Mesendoderm (in vitro differentiated cells): Measurements from ENCODE around the gene SCYL3.
"Not testable (repeated sequence)": the region's sequence is repeated elsewhere in the genome, so short reads cannot be mapped to it uniquely, and the experiment has no call there.

Experiments
- DNase-seq: peaks from one replicate; pipeline ENCODE4 v3.0.0; 2013
- H2AK5ac ChIP-seq: 2 replicates; pipeline ENCODE4 v1.6.1; 2013; ENCODE audit warnings: low read length, inconsistent platforms
- H2BK120ac ChIP-seq: 2 replicates; pipeline ENCODE4 v1.6.1; 2013; ENCODE audit warnings: low read depth, mild to moderate bottlenecking, low read length, moderate library complexity, mixed read lengths
- H2BK15ac ChIP-seq: replicated peaks from 2 replicates; pipeline ENCODE4 v1.6.1; 2013; ENCODE audit warnings: low read depth, mild to moderate bottlenecking, moderate library complexity
- H2BK5ac ChIP-seq: 2 replicates; pipeline ENCODE4 v1.6.1; 2013; ENCODE audit warnings: low read length, inconsistent platforms
- H3K18ac ChIP-seq: 2 replicates; pipeline ENCODE4 v1.6.1; 2013; ENCODE audit warnings: mild to moderate bottlenecking, low read length, mixed read lengths
- H3K23ac ChIP-seq: one replicate; pipeline ENCODE4 v1.6.1; 2013; ENCODE audit warnings: low read length
- H3K27ac ChIP-seq: 2 replicates; pipeline ENCODE4 v1.5.1; 2013; ENCODE audit warnings: low read depth, mild to moderate bottlenecking, inconsistent platforms, low read length, moderate library complexity
- H3K27me3 ChIP-seq: 2 replicates; pipeline ENCODE4 v1.6.1; 2013; ENCODE audit warnings: low read length, control low read depth, mild to moderate bottlenecking, inconsistent platforms; ENCODE audit not compliant: insufficient read depth, poor library complexity
- H3K36me3 ChIP-seq: 2 replicates; pipeline ENCODE4 v1.6.1; 2013; ENCODE audit warnings: low read length, inconsistent platforms; ENCODE audit not compliant: control insufficient read depth, insufficient read depth
- H3K4ac ChIP-seq: one replicate; pipeline ENCODE4 v1.6.1; 2013; ENCODE audit warnings: low read depth, mild to moderate bottlenecking, low read length, moderate library complexity
- H3K4me1 ChIP-seq: 2 replicates; pipeline ENCODE4 v1.6.1; 2013; ENCODE audit warnings: low read depth, low read length, inconsistent platforms; ENCODE audit not compliant: control insufficient read depth
- H3K4me2 ChIP-seq: 2 replicates; pipeline ENCODE4 v1.6.1; 2013; ENCODE audit warnings: low read length
- H3K4me3 ChIP-seq: 2 replicates; pipeline ENCODE4 v1.5.1; 2013; ENCODE audit warnings: mild to moderate bottlenecking, low read length
- H3K56ac ChIP-seq: one replicate; pipeline ENCODE4 v1.6.1; 2013; ENCODE audit warnings: low read length
- H3K79me1 ChIP-seq: 2 replicates; pipeline ENCODE4 v1.6.1; 2013; ENCODE audit warnings: low read length, inconsistent platforms
- H3K79me2 ChIP-seq: 2 replicates; pipeline ENCODE4 v1.6.1; 2013; ENCODE audit warnings: mild to moderate bottlenecking, low read length; ENCODE audit not compliant: control insufficient read depth, insufficient read depth
- H3K9ac ChIP-seq: 2 replicates; pipeline ENCODE4 v1.6.1; 2013; ENCODE audit warnings: low read length, inconsistent platforms
- H4K5ac ChIP-seq: one replicate; pipeline ENCODE4 v1.6.1; 2013; ENCODE audit warnings: low read length
- H4K8ac ChIP-seq: one replicate; pipeline ENCODE4 v1.6.1; 2013; ENCODE audit warnings: low read depth, mild to moderate bottlenecking, control low read depth, low read length, moderate library complexity
- WGBS: extraction: QIAGEN DNeasy Blood & Tissue Kit; methylation state at CpG from one replicate; pipeline ENCODE4 v1.1.7; 2013; ENCODE audit warnings: low lambda C conversion rate, missing lambda C conversion rate; ENCODE audit not compliant: insufficient coverage; ENCODE audit errors: extremely low coverage; 5-methylcytosine and 5-hydroxymethylcytosine counted together

SCYL3 gene

GRCh38 chr1:169872906-169873305 is 20.8 kb downstream of the SCYL3 start:
- Histone ChIP-seq H4K8ac (no peak overlapping the region), H3K4me3 (no peak overlapping the region), H3K18ac (no peak overlapping the region), H2BK5ac (no peak overlapping the region), H2AK5ac (no peak overlapping the region), H3K79me2 (no peaks in the 10 kb centered on the region), H3K4me2 (no peak overlapping the region), H3K9ac (no peak overlapping the region), H3K27me3 (no peaks in the 10 kb centered on the region), H3K36me3 (peaks cover 5% of the 10 kb centered on the region), H2BK120ac (no peak overlapping the region), H3K4ac (no peak overlapping the region), H3K23ac (no peak overlapping the region), H3K79me1 (no peaks in the 10 kb centered on the region), H3K27ac (no peak overlapping the region), H4K5ac (no peak overlapping the region), H3K4me1 (no peaks in the 10 kb centered on the region), H3K56ac (no peak overlapping the region), H2BK15ac (no peak overlapping the region)
- DNase-seq = no peak

- H4K8ac ChIP-seq, H3K4ac ChIP-seq, H3K4me1 ChIP-seq, H2BK5ac ChIP-seq, H4K5ac ChIP-seq, H3K79me2 ChIP-seq, DNase-seq, H3K4me3 ChIP-seq, H3K36me3 ChIP-seq, H3K4me2 ChIP-seq, H2BK120ac ChIP-seq, H3K27me3 ChIP-seq, H3K56ac ChIP-seq, H2AK5ac ChIP-seq, H3K9ac ChIP-seq, H3K18ac ChIP-seq, H2BK15ac ChIP-seq, H3K23ac ChIP-seq, H3K79me1 ChIP-seq, H3K27ac ChIP-seq: not testable (repeated sequence)
- WGBS = no CpG with 5 or more reads among the region's 3 CpGs
Observed at GRCh38 chr1:169871988-169872387, 21.7 kb downstream of the SCYL3 start.

- Histone ChIP-seq H3K27me3 (no peaks in the 10 kb centered on the region), H3K56ac (no peak overlapping the region), H3K36me3 (peaks cover 5% of the 10 kb centered on the region), H3K9ac (no peak overlapping the region), H2AK5ac (no peak overlapping the region), H3K23ac (no peak overlapping the region), H3K4ac (no peak overlapping the region), H3K4me1 (no peaks in the 10 kb centered on the region), H4K8ac (no peak overlapping the region), H2BK120ac (no peak overlapping the region), H3K79me1 (no peaks in the 10 kb centered on the region), H3K27ac (no peak overlapping the region), H4K5ac (no peak overlapping the region), H2BK5ac (no peak overlapping the region), H3K4me2 (no peak overlapping the region), H2BK15ac (no peak overlapping the region), H3K79me2 (no peaks in the 10 kb centered on the region), H3K18ac (no peak overlapping the region), H3K4me3 (no peak overlapping the region)
- DNase-seq = no peak
- no CpG with 5 or more reads among the region's 1 CpG for WGBS
Observed at GRCh38 chr1:169869426-169869825, 24.3 kb downstream of the SCYL3 start.

- no peaks in the 10 kb centered on the region for H3K79me1 ChIP-seq
- H3K4me3 ChIP-seq = no peak overlapping the region
- no peak overlapping the region for H3K18ac ChIP-seq
- H2AK5ac ChIP-seq = no peak overlapping the region
- no peak overlapping the region for H3K23ac ChIP-seq
- H3K4me2 ChIP-seq = no peak overlapping the region
- peaks cover 5% of the 10 kb centered on the region for H3K36me3 ChIP-seq
- H2BK120ac ChIP-seq = no peak overlapping the region
- no peaks in the 10 kb centered on the region for H3K27me3 ChIP-seq
- no peaks in the 10 kb centered on the region for H3K79me2 ChIP-seq
- no peak overlapping the region for H3K27ac ChIP-seq
- H2BK5ac ChIP-seq = no peak overlapping the region
- no peak overlapping the region for H3K9ac ChIP-seq
- no peak overlapping the region for H3K4ac ChIP-seq
- peak; percentile 32 for DNase-seq
- no CpG with 5 or more reads among the region's 2 CpGs for WGBS
- no peak overlapping the region for H3K56ac ChIP-seq
- H4K5ac ChIP-seq = no peak overlapping the region
- H4K8ac ChIP-seq = no peak overlapping the region
- no peaks in the 10 kb centered on the region for H3K4me1 ChIP-seq
- H2BK15ac ChIP-seq = no peak overlapping the region
Observed at GRCh38 chr1:169868978-169869377, 24.7 kb downstream of the SCYL3 start.

- WGBS = no CpG with 5 or more reads among the region's 4 CpGs
Observed at GRCh38 chr1:169867012-169867675, 26.6 kb downstream of the SCYL3 start.

GRCh38 chr1:169866577-169866976 is 27.1 kb downstream of the SCYL3 start:
- 100% methylated on average over 1 of the region's 2 CpGs for WGBS
- H3K36me3 ChIP-seq = peaks cover 1% of the 10 kb centered on the region

More at GRCh38 chr1:169867012-169867675, 26.6 kb downstream of the SCYL3 start:
- H2BK15ac ChIP-seq = no peak overlapping the region
- no peak overlapping the region for H2AK5ac ChIP-seq
- H3K27ac ChIP-seq = no peak overlapping the region
- no peak overlapping the region for H2BK120ac ChIP-seq
- no peaks in the 10 kb centered on the region for H3K4me1 ChIP-seq
- no peak overlapping the region for H3K23ac ChIP-seq
- H3K4ac ChIP-seq = no peak overlapping the region
- no peak overlapping the region for H3K4me3 ChIP-seq
- no peaks in the 10 kb centered on the region for H3K27me3 ChIP-seq
- no peaks in the 10 kb centered on the region for H3K79me1 ChIP-seq
- peaks cover 1% of the 10 kb centered on the region for H3K36me3 ChIP-seq
- no peak overlapping the region for H3K9ac ChIP-seq
- H3K4me2 ChIP-seq = no peak overlapping the region
- H4K8ac ChIP-seq = no peak overlapping the region
- H3K18ac ChIP-seq = no peak overlapping the region
- no peaks in the 10 kb centered on the region for H3K79me2 ChIP-seq
- no peak overlapping the region for H4K5ac ChIP-seq
- no peak overlapping the region for H2BK5ac ChIP-seq
- no peak for DNase-seq
- H3K56ac ChIP-seq = no peak overlapping the region

More at GRCh38 chr1:169866577-169866976, 27.1 kb downstream of the SCYL3 start:
- DNase-seq = no peak
- H3K4ac ChIP-seq = no peak overlapping the region
- no peak overlapping the region for H3K4me3 ChIP-seq
- no peak overlapping the region for H2AK5ac ChIP-seq
- H2BK15ac ChIP-seq = no peak overlapping the region
- no peaks in the 10 kb centered on the region for H3K27me3 ChIP-seq
- no peak overlapping the region for H3K56ac ChIP-seq
- H3K18ac ChIP-seq = no peak overlapping the region
- H3K79me2 ChIP-seq = no peaks in the 10 kb centered on the region
- H3K79me1 ChIP-seq = no peaks in the 10 kb centered on the region
- no peak overlapping the region for H3K23ac ChIP-seq
- no peak overlapping the region for H4K5ac ChIP-seq
- no peak overlapping the region for H3K9ac ChIP-seq
- no peak overlapping the region for H2BK120ac ChIP-seq
- H3K4me1 ChIP-seq = no peaks in the 10 kb centered on the region
- no peak overlapping the region for H4K8ac ChIP-seq
- no peak overlapping the region for H3K27ac ChIP-seq
- H3K4me2 ChIP-seq = no peak overlapping the region
- H2BK5ac ChIP-seq = no peak overlapping the region
